Measurements from ENCODE around the gene MDP1. TPM values are rescaled to one million over a fixed set of nuclear protein-coding genes. Genes with fewer than 3 reads are reported as not detected.

Gene MDP1
- total RNA-seq, 1 experiment from 2014 or later: 8.9 TPM

GRCh38 chr14:24194873-24195185 is 21.0 kb downstream of the MDP1 start:
- no peak for TF ChIP-seq REST (IDR thresholded peaks at IDR 0.05; ENCODE audit: insufficient read depth in 1 of 2, low read depth in 2 of 2, low read length in 1 of 2)
- BruUV-seq (replicated peaks): no TSS peak
- peaks cover 4% of the 10 kb centered on the region for H3K36me3 ChIP-seq (ENCODE audit: control insufficient read depth, insufficient read depth, low read length)
- H3K9me3 ChIP-seq (ENCODE audit: control insufficient read depth, insufficient read depth, low read depth, low read length): no peaks in the 10 kb centered on the region
- ChIA-PET CTCF (no interaction called here), POLR2A (interaction anchor here (0.6 kb wide), 1 partner anchor 59 kb away, joined by 24 read pairs; no protein-coding TSS in a partner anchor)
- H3K27ac ChIP-seq (ENCODE audit: low read length): peak overlapping the region; percentile 92
- H3K4me3 ChIP-seq (ENCODE audit: low read depth in 2 of 2, low read length in 2 of 2): peak overlapping the region; percentile 68 to 73
- intact Hi-C loops (cut with micrococcal nuclease; ENCODE audit: unreplicated experiment) (no loop called here), in situ Hi-C loops (cut with HindIII; ENCODE audit: low pct_unique_long_range_greater_than_20kb, low sequenced_read_pairs) (no loop called here)
- peaks cover 2% of the 10 kb centered on the region for H3K4me1 ChIP-seq (ENCODE audit: control insufficient read depth, insufficient read depth, low read length)
- no peaks in the 10 kb centered on the region for H3K27me3 ChIP-seq (ENCODE audit: control insufficient read depth, insufficient read depth, low read length)
- DNase-seq (ENCODE audit: low read depth, low spot score): no peak
- no peak for ATAC-seq

GRCh38 chr14:24194186-24194872 is 21.5 kb downstream of the MDP1 start:
- Histone ChIP-seq H3K27me3 (ENCODE audit: control insufficient read depth, insufficient read depth, low read length) (no peaks in the 10 kb centered on the region), H3K4me1 (ENCODE audit: control insufficient read depth, insufficient read depth, low read length) (peaks cover 4% of the 10 kb centered on the region), H3K9me3 (ENCODE audit: control insufficient read depth, insufficient read depth, low read depth, low read length) (no peaks in the 10 kb centered on the region), H3K27ac (ENCODE audit: low read length) (peak overlapping the region; percentile 92), H3K36me3 (ENCODE audit: control insufficient read depth, insufficient read depth, low read length) (peaks cover 4% of the 10 kb centered on the region), H3K4me3 (ENCODE audit: low read depth in 2 of 2, low read length in 2 of 2) (peak overlapping the region; percentile 68 to 73)
- DNase-seq (ENCODE audit: low read depth, low spot score): no peak
- intact Hi-C loops (cut with micrococcal nuclease; ENCODE audit: unreplicated experiment) (no loop called here), in situ Hi-C loops (cut with HindIII; ENCODE audit: low pct_unique_long_range_greater_than_20kb, low sequenced_read_pairs) (no loop called here)
- TF ChIP-seq POLR2AphosphoS5 (IDR thresholded peaks at IDR 0.05; ENCODE audit: low read depth, low read length) (no peak), CTCF (IDR thresholded peaks at IDR 0.05) (no peak), REST (IDR thresholded peaks at IDR 0.05; ENCODE audit: insufficient read depth in 1 of 2, low read depth in 2 of 2, low read length in 1 of 2) (no peak), TCF7L2 (IDR thresholded peaks at IDR 0.05; ENCODE audit: low read depth, low read length) (no peak), SIN3A (IDR thresholded peaks at IDR 0.05; ENCODE audit: borderline replicate concordance, insufficient read depth, low read depth, low read length) (no peak)
- CTCF ChIA-PET: no interaction called here
- POLR2A ChIA-PET: interaction anchor here (0.6 kb wide), 1 partner anchor 59 kb away, joined by 24 read pairs; no protein-coding TSS in a partner anchor
- ATAC-seq: no peak
- TSS peak; percentile 65 for BruUV-seq (replicated peaks)

All from Panc1 (cell line).